GM19043 (cell line): ENCODE results near the gene PEMT.
"Not testable (repeated sequence)": the region's sequence is repeated elsewhere in the genome, so short reads cannot be mapped to it uniquely, and the experiment has no call there.

Experiments used
- ATAC-seq: cut with Tn5 transposase; IDR thresholded peaks from one replicate; pipeline ENCODE4 v1.9.1; 2021; ENCODE audit warnings: low read depth; ENCODE audit not compliant: unreplicated experiment

PEMT gene

DNA sequence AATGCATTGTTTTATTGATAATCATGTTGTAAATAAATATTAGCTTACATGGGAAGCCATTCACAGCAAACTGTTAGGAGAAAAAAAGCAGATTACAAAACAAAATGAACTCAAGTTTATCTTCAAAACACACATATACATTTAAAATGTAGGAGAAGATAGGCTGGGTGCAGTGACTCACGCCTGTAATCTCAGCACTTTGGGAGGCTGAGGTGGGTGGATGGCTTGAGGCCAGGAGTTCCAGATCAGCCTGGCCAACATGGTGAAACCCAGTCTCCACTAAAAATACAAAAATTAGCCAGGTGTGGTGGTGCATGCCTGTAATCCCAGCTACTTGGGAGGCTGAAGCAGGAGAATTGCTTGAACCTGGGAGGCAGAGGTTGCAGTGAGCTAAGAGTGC lies 125.6 kb downstream of the PEMT start:
- ATAC-seq = not testable (repeated sequence)

DNA sequence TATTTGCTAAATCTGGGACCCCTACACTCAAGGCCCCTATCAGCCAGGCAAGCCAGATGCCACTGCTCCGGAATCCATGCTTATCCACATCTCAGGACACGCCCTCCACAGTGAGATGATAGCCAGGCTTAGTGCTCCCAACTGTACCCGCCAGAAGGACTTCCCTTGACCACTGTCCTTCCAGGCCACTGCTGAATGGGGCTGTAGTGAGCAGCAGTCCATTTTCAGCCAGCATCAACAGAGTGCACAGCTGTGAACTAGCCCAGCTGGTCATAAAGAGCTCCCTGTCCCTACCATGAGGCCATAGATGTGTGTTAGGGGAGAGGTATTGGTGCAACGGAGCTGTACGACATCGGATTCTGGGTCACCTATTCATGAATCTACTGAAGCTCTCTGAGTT lies 127.7 kb downstream of the PEMT start:
- no peak for ATAC-seq

DNA sequence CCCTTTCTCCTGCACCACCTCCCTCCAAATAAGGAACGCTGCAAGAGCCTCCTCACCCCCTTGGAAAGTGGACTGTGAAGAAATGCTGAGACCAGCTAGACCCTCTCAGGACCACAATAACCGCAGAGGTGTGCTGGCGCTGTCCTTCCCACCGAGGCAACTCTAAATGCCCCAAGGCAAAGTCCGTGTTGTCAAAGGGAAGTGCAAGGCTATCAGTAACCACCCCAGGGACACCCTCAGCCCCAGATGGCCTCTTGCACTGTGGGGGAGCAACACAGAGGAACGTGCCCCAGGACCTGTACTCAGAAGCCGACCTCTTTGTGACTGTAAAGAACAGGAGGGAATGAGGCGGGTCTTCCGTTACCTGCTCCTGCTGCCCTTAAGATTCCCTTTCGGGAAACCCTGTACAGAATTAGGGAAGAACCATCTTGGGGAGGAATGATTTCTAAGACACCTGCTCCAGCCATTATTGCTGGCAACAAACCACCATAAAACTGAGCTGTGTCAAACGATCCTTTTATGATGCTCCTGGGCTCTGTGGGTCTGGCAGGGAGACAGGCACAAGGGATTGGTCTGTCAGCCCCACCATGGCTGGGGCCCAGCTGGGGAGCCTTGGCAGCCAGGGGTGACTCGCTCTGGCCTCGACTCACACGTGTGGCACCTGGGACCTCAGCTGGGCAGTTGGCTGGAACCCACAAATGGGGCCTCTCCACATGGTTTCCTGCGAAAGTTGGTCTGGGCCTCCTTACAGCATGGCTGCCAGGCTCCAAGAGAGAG lies 129.3 kb downstream of the PEMT start:
- no peak for ATAC-seq

DNA sequence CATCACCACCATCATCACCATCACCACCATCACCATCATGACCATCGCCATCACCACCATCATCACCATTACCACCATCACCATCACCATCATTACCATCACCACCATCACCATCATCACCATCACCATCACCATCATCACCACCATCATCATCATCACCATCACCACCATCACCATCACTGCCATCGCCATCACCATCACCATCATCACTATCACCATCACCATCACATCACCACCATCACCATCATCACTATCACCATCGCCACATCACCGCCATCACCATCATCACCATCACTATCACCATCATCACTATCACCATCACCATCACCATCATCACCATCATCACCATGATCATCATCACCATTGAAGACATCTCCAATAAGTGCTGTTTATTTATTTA lies 131.5 kb downstream of the PEMT start:
- ATAC-seq = no peak

DNA sequence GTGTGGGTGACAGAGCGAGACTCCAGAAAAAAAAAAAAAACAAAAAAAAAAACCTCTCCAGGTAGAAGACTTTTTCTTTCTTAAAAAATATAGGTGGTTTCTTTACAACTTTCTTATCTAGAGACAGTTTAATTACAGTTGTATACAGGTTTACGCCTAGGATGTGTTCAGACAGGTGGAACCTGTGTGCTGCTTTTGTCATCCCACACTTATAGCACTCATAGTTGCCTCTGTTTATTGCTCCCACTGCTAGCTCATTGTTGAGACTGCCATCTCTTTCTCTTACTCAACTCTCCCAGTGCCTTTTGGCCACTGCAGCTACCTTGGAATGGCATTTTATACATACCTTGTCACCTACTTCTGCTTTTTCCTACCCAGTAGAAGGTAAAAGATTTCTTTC lies 133.8 kb downstream of the PEMT start:
- no peak for ATAC-seq

GRCh38 chr17:17456251-17456650 lies 135.3 kb downstream of the PEMT start:
- no peak for ATAC-seq
